CD8-positive, alpha-beta memory T cell (primary cell): Measurements from ENCODE around the gene SCAPER. TPM values are rescaled to one million over a fixed set of nuclear protein-coding genes. Genes with fewer than 3 reads are reported as not detected.
A peak's percentile ranks its signal among the peaks of the same experiment; 100 is the strongest.

Experiments used
- CTCF ChIA-PET: fragments of 350-600 bp; sonication (Branson Sonifier 250); formaldehyde crosslinking; loops from one replicate; lab custom pipeline; 2021; ENCODE audit warnings: antibody characterized with exemption; lab: Charles Lee
- POLR2A ChIA-PET: fragments of 350-600 bp; sonication (Branson Sonifier 250); formaldehyde crosslinking; loops from one replicate; lab custom pipeline; 2021; ENCODE audit warnings: antibody characterized with exemption; lab: Charles Lee
- DNase-seq, 5 donors: peaks; one replicate each; pipeline versions ENCODE4 v3.0.0 to v3.0.0-alpha.2; 2020 to 2022; ENCODE audit warnings: mixed read lengths in 1 of 5
- H3K27ac ChIP-seq: one replicate; pipeline ENCODE4 v1.7.0; 2013; ENCODE audit warnings: low read depth, mild to moderate bottlenecking, low read length, moderate library complexity
- H3K27me3 ChIP-seq: 2 replicates; pipeline ENCODE4 v1.7.0; 2013; ENCODE audit warnings: low read length, mild to moderate bottlenecking; ENCODE audit not compliant: insufficient read depth, poor library complexity, severe bottlenecking
- H3K36me3 ChIP-seq: 2 replicates; pipeline ENCODE4 v1.7.0; 2013; ENCODE audit warnings: mild to moderate bottlenecking, low read length, moderate library complexity; ENCODE audit not compliant: insufficient read depth
- H3K4me1 ChIP-seq: 2 replicates; pipeline ENCODE4 v1.7.0; 2013; ENCODE audit warnings: mild to moderate bottlenecking, low read length, moderate library complexity; ENCODE audit not compliant: insufficient read depth
- H3K4me3 ChIP-seq: 2 replicates; pipeline ENCODE4 v1.7.0; 2013; ENCODE audit warnings: mild to moderate bottlenecking, low read length
- H3K9me3 ChIP-seq: 2 replicates; pipeline ENCODE4 v1.7.0; 2013; ENCODE audit warnings: mild to moderate bottlenecking, low read length
- H3K27ac Mint-ChIP-seq, 8 donors: one replicate each; pipeline ENCODE4 v1.8.0; 2020 to 2021; ENCODE audit warnings: mixed read lengths in 8 of 8, mild to moderate bottlenecking in 6 of 8, inconsistent platforms in 3 of 8, moderate library complexity in 3 of 8
- H3K27me3 Mint-ChIP-seq, 2 donors: one replicate each; pipeline ENCODE4 v1.8.0; 2020 to 2021; ENCODE audit warnings: mixed read lengths in 2 of 2, mild to moderate bottlenecking in 1 of 2, moderate library complexity in 1 of 2
- H3K36me3 Mint-ChIP-seq, 3 donors: one replicate each; pipeline ENCODE4 v1.8.0; 2020 to 2021; ENCODE audit warnings: mixed read lengths in 3 of 3, inconsistent platforms in 1 of 3, mild to moderate bottlenecking in 1 of 3
- H3K4me1 Mint-ChIP-seq, 3 donors: one replicate each; pipeline ENCODE4 v1.8.0; 2020 to 2021; ENCODE audit warnings: mixed read lengths in 3 of 3, inconsistent platforms in 1 of 3, mild to moderate bottlenecking in 1 of 3
- H3K4me3 Mint-ChIP-seq, 7 donors: one replicate each; pipeline ENCODE4 v1.8.0; 2020 to 2021; ENCODE audit warnings: mixed read lengths in 7 of 7, mild to moderate bottlenecking in 6 of 7, moderate library complexity in 4 of 7, inconsistent platforms in 2 of 7
- H3K9me3 Mint-ChIP-seq, 5 donors: one replicate each; pipeline ENCODE4 v1.8.0; 2020 to 2022; ENCODE audit warnings: mixed read lengths in 5 of 5, mild to moderate bottlenecking in 3 of 5, moderate library complexity in 2 of 5, inconsistent platforms in 1 of 5
- polyA plus RNA-seq: library from polyadenylated mRNA; unstranded; fragments of 300-500 nt; fragmentation: Illumina TruSeq; gene quantifications from one replicate; pipeline ENCODE4 v1.2.3, GENCODE V29; 2021
- total RNA-seq, 2 experiments: library from RNA; stranded (reverse); gene quantifications; one replicate each; pipeline ENCODE4 v1.2.3, GENCODE V29; 2021

The SCAPER gene
- total and polyA plus RNA-seq, 3 experiments from 2014 or later, result 15.5 to 26.6 (median 16.0) TPM

GRCh38 chr15:76664411-76664810 lies 240.7 kb downstream of the SCAPER start:
- no peak overlapping the region for H3K27ac Mint-ChIP-seq
- H3K4me1 Mint-ChIP-seq, result no peaks in the 10 kb centered on the region
- Histone ChIP-seq H3K4me3 (no peak overlapping the region), H3K27me3 (no peaks in the 10 kb centered on the region), H3K27ac (no peak overlapping the region), H3K4me1 (no peaks in the 10 kb centered on the region), H3K9me3 (no peaks in the 10 kb centered on the region), H3K36me3 (no peaks in the 10 kb centered on the region)
- DNase-seq, result no peak
- CTCF ChIA-PET, result no interaction called here
- H3K36me3 Mint-ChIP-seq, result peaks cover 33 to 46% (median 34%) of the 10 kb centered on the region in 3 donors
- POLR2A ChIA-PET, result no interaction called here
- no peaks in the 10 kb centered on the region for H3K27me3 Mint-ChIP-seq
- H3K9me3 Mint-ChIP-seq, result peaks cover 0 to 3% (median 0%) of the 10 kb centered on the region in 5 donors
- H3K4me3 Mint-ChIP-seq, result no peak overlapping the region

- ChIA-PET CTCF (no interaction called here), POLR2A (no interaction called here)
- Mint-ChIP-seq H3K27me3 (no peaks in the 10 kb centered on the region), H3K9me3 (peaks cover 0 to 3% (median 0%) of the 10 kb centered on the region in 5 donors), H3K36me3 (peaks cover 34 to 55% (median 43%) of the 10 kb centered on the region in 3 donors), H3K4me1 (no peaks in the 10 kb centered on the region), H3K27ac (no peak overlapping the region), H3K4me3 (no peak overlapping the region)
- no peaks in the 10 kb centered on the region for H3K9me3 ChIP-seq
- H3K4me1 ChIP-seq, result no peaks in the 10 kb centered on the region
- H3K27ac ChIP-seq, result no peak overlapping the region
- no peak overlapping the region for H3K4me3 ChIP-seq
- no peaks in the 10 kb centered on the region for H3K27me3 ChIP-seq
- no peaks in the 10 kb centered on the region for H3K36me3 ChIP-seq
- no peak for DNase-seq
Observed at GRCh38 chr15:76663529-76663928, 241.6 kb downstream of the SCAPER start.

- H3K4me3 ChIP-seq, result no peak overlapping the region
- POLR2A ChIA-PET, result no interaction called here
- no peaks in the 10 kb centered on the region for H3K9me3 ChIP-seq
- Mint-ChIP-seq H3K27me3 (peaks cover 0 to 2% of the 10 kb centered on the region in 2 donors), H3K9me3 (peaks cover 5 to 17% (median 11%) of the 10 kb centered on the region in 5 donors), H3K4me1 (peaks cover 4 to 10% (median 5%) of the 10 kb centered on the region in 3 donors), H3K27ac (no peak overlapping the region), H3K36me3 (peaks cover 16 to 51% (median 40%) of the 10 kb centered on the region in 3 donors), H3K4me3 (no peak overlapping the region)
- H3K4me1 ChIP-seq, result no peaks in the 10 kb centered on the region
- H3K27me3 ChIP-seq, result no peaks in the 10 kb centered on the region
- DNase-seq, result no peak
- no peak overlapping the region for H3K27ac ChIP-seq
- CTCF ChIA-PET, result no interaction called here
- H3K36me3 ChIP-seq, result no peaks in the 10 kb centered on the region
Observed at GRCh38 chr15:76648732-76649444, 256.3 kb downstream of the SCAPER start.

GRCh38 chr15:76647612-76648011 lies 257.5 kb downstream of the SCAPER start:
- no peaks in the 10 kb centered on the region for H3K36me3 ChIP-seq
- H3K27me3 Mint-ChIP-seq, result peaks cover 0 to 2% of the 10 kb centered on the region in 2 donors
- no peaks in the 10 kb centered on the region for H3K9me3 ChIP-seq
- H3K4me3 Mint-ChIP-seq, result no peak overlapping the region
- no peaks in the 10 kb centered on the region for H3K4me1 Mint-ChIP-seq
- no peaks in the 10 kb centered on the region for H3K27me3 ChIP-seq
- H3K36me3 Mint-ChIP-seq, result peaks cover 10 to 41% (median 35%) of the 10 kb centered on the region in 3 donors
- ChIA-PET POLR2A (no interaction called here), CTCF (interaction anchor here (1.6 kb wide), 1 partner anchor 10 kb away, joined by 3 read pairs; no protein-coding TSS in a partner anchor)
- H3K4me1 ChIP-seq, result no peaks in the 10 kb centered on the region
- DNase-seq, result no peak
- no peak overlapping the region for H3K27ac ChIP-seq
- no peak overlapping the region for H3K4me3 ChIP-seq
- no peak overlapping the region for H3K27ac Mint-ChIP-seq
- peaks cover 0 to 7% (median under 1%) of the 10 kb centered on the region in 5 donors for H3K9me3 Mint-ChIP-seq

GRCh38 chr15:76644646-76645045 lies 260.5 kb downstream of the SCAPER start:
- ChIA-PET POLR2A (no interaction called here), CTCF (no interaction called here)
- Mint-ChIP-seq H3K27me3 (no peaks in the 10 kb centered on the region), H3K4me1 (no peaks in the 10 kb centered on the region), H3K9me3 (peaks cover 0 to 7% (median 0%) of the 10 kb centered on the region in 5 donors), H3K4me3 (no peak overlapping the region), H3K27ac (peak overlapping the region in 2 of 8 donors; percentile 50 to 59), H3K36me3 (peaks cover 12 to 37% (median 31%) of the 10 kb centered on the region in 3 donors)
- Histone ChIP-seq H3K9me3 (no peaks in the 10 kb centered on the region), H3K27ac (no peak overlapping the region), H3K4me3 (no peak overlapping the region), H3K27me3 (no peaks in the 10 kb centered on the region), H3K36me3 (no peaks in the 10 kb centered on the region), H3K4me1 (no peaks in the 10 kb centered on the region)
- no peak for DNase-seq

- no peak overlapping the region for H3K4me3 ChIP-seq
- no peaks in the 10 kb centered on the region for H3K27me3 Mint-ChIP-seq
- ChIA-PET CTCF (no interaction called here), POLR2A (no interaction called here)
- H3K36me3 Mint-ChIP-seq, result peaks cover 4 to 27% (median 20%) of the 10 kb centered on the region in 3 donors
- no peak overlapping the region for H3K27ac Mint-ChIP-seq
- H3K4me1 Mint-ChIP-seq, result no peaks in the 10 kb centered on the region
- H3K9me3 Mint-ChIP-seq, result peaks cover 0 to 3% (median 0%) of the 10 kb centered on the region in 5 donors
- no peak overlapping the region for H3K4me3 Mint-ChIP-seq
- H3K36me3 ChIP-seq, result no peaks in the 10 kb centered on the region
- DNase-seq, result no peak
- no peaks in the 10 kb centered on the region for H3K4me1 ChIP-seq
- H3K27ac ChIP-seq, result no peak overlapping the region
- no peaks in the 10 kb centered on the region for H3K9me3 ChIP-seq
- no peaks in the 10 kb centered on the region for H3K27me3 ChIP-seq
Observed at GRCh38 chr15:76642671-76643070, 262.5 kb downstream of the SCAPER start.

GRCh38 chr15:76637166-76637565 lies 268.0 kb downstream of the SCAPER start:
- no peaks in the 10 kb centered on the region for H3K4me1 Mint-ChIP-seq
- peaks cover 0 to 1% of the 10 kb centered on the region in 2 donors for H3K27me3 Mint-ChIP-seq
- Histone ChIP-seq H3K9me3 (no peaks in the 10 kb centered on the region), H3K4me1 (no peaks in the 10 kb centered on the region), H3K27me3 (no peaks in the 10 kb centered on the region), H3K27ac (no peak overlapping the region), H3K36me3 (no peaks in the 10 kb centered on the region), H3K4me3 (no peak overlapping the region)
- peaks cover 0 to 5% (median 3%) of the 10 kb centered on the region in 5 donors for H3K9me3 Mint-ChIP-seq
- ChIA-PET POLR2A (no interaction called here), CTCF (no interaction called here)
- H3K27ac Mint-ChIP-seq, result no peak overlapping the region
- no peak overlapping the region for H3K4me3 Mint-ChIP-seq
- H3K36me3 Mint-ChIP-seq, result peaks cover 14 to 44% (median 17%) of the 10 kb centered on the region in 3 donors
- DNase-seq, result no peak

- CTCF ChIA-PET, result no interaction called here
- no peaks in the 10 kb centered on the region for H3K36me3 ChIP-seq
- no peaks in the 10 kb centered on the region for H3K4me1 ChIP-seq
- Mint-ChIP-seq H3K4me1 (no peaks in the 10 kb centered on the region), H3K4me3 (no peak overlapping the region), H3K27me3 (peaks cover 0 to 1% of the 10 kb centered on the region in 2 donors), H3K9me3 (peaks cover 0 to 5% (median 3%) of the 10 kb centered on the region in 5 donors), H3K27ac (no peak overlapping the region), H3K36me3 (peaks cover 14 to 44% (median 14%) of the 10 kb centered on the region in 3 donors)
- no peak overlapping the region for H3K4me3 ChIP-seq
- no peaks in the 10 kb centered on the region for H3K9me3 ChIP-seq
- H3K27ac ChIP-seq, result no peak overlapping the region
- POLR2A ChIA-PET, result no interaction called here
- H3K27me3 ChIP-seq, result no peaks in the 10 kb centered on the region
- no peak for DNase-seq
Observed at GRCh38 chr15:76636059-76636458, 269.1 kb downstream of the SCAPER start.
